ENCODE results near the gene TMEM270.

- TF ChIP-seq TCF12 (IDR thresholded peaks at IDR 0.05): no peak
- no peak for TF ChIP-seq CTCF (IDR thresholded peaks at IDR 0.05)
- TF ChIP-seq, protein P1, sequence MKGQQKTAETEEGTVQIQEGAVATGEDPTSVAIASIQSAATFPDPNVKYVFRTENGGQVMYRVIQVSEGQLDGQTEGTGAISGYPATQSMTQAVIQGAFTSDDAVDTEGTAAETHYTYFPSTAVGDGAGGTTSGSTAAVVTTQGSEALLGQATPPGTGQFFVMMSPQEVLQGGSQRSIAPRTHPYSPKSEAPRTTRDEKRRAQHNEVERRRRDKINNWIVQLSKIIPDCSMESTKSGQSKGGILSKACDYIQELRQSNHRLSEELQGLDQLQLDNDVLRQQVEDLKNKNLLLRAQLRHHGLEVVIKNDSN (IDR thresholded peaks at IDR 0.05; ENCODE audit: borderline replicate concordance, low read depth): no peak
- TF ChIP-seq POLR2AphosphoS5 (IDR thresholded peaks at IDR 0.05; ENCODE audit: low read depth, low read length): no peak
- TF ChIP-seq CHD2 (IDR thresholded peaks at IDR 0.05; ENCODE audit: low read length, partially characterized antibody): no peak
- TF ChIP-seq FOSL2 (IDR thresholded peaks at IDR 0.05; ENCODE audit: borderline replicate concordance, low read depth): no peak
- no peak for TF ChIP-seq JUND (IDR thresholded peaks at IDR 0.05)
- TF ChIP-seq EZH2phosphoT487 (IDR thresholded peaks at IDR 0.05; ENCODE audit: borderline replicate concordance, low read depth): no peak
- TF ChIP-seq SIN3A (IDR thresholded peaks at IDR 0.05; ENCODE audit: borderline replicate concordance, low read depth, low read length): no peak
- TF ChIP-seq MAX (IDR thresholded peaks at IDR 0.05; ENCODE audit: low read depth): no peak
Observed at GRCh38 chr7:73817121-73817520, 43.8 kb upstream of the TMEM270 start.

All from SK-N-SH (cell line).